K562 (cell line): ENCODE results near the gene SLC10A2.

Experiments
- ARID1B ChIP-seq: fragments of 450-650 bp; IDR thresholded peaks from 2 replicates; pipeline ENCODE4 v1.6.1; 2016; ENCODE audit warnings: antibody characterized with exemption, mild to moderate bottlenecking, inconsistent platforms
- ELF4 ChIP-seq: fragments of 450-650 bp; formaldehyde crosslinking; IDR thresholded peaks from 2 replicates; pipeline ENCODE4 v1.4.0; 2022; ENCODE audit warnings: missing genetic modification characterization
- MEF2A ChIP-seq: IDR thresholded peaks from 2 replicates; pipeline ENCODE4 v1.6.1; 2011; ENCODE audit warnings: low read depth, mild to moderate bottlenecking, low read length, moderate library complexity; ENCODE audit not compliant: control insufficient read depth
- SMAD4 ChIP-seq: fragments of 250-450 bp; sonication (Bioruptor Pico); conservative IDR thresholded peaks from 2 replicates; pipeline ENCODE4 v1.8.0; 2021; ENCODE audit warnings: inconsistent platforms, mild to moderate bottlenecking, moderate library complexity
- TGIF2 ChIP-seq: sonication (generic); formaldehyde crosslinking; IDR thresholded peaks from 2 replicates; pipeline ENCODE4 v1.8.1; 2022; ENCODE audit warnings: mild to moderate bottlenecking, missing genetic modification reagents, moderate library complexity
- ZNF212 ChIP-seq: fragments of 450-650 bp; formaldehyde crosslinking; IDR thresholded peaks from 2 replicates; pipeline ENCODE4 v1.4.0; 2020; ENCODE audit warnings: mild to moderate bottlenecking
- TF ChIP-seq, protein P1 (sequence below), 3 experiments: fragments of 200-800 bp in 1 of 3; fragments of 250-450 bp in 1 of 3; fragments of 450-650 bp in 1 of 3; sonication (Bioruptor Pico) in 1 of 3; sonication (Bioruptor generic) in 1 of 3; formaldehyde crosslinking in 1 of 3; IDR thresholded peaks; 2 replicates each; pipeline versions ENCODE4 v1.6.1 to v1.8.0; 2016 to 2022; ENCODE audit warnings: mild to moderate bottlenecking in 2 of 3, missing genetic modification characterization in 2 of 3, missing compliant biosample characterization in 1 of 3, moderate library complexity in 1 of 3
- TF ChIP-seq, protein P2 (sequence below), 3 experiments: IDR thresholded peaks in 2 of 3; conservative IDR thresholded peaks in 1 of 3; 2 replicates each; pipeline ENCODE4 v1.5.1; 2011 to 2012; ENCODE audit warnings: low read length in 3 of 3, mild to moderate bottlenecking in 3 of 3, control low read depth in 2 of 3, improper control_type of control experiment in 1 of 3, inconsistent platforms in 1 of 3, low read depth in 1 of 3, mixed read lengths in 1 of 3, moderate library complexity in 1 of 3; ENCODE audit not compliant: insufficient read depth in 2 of 3

DNA sequence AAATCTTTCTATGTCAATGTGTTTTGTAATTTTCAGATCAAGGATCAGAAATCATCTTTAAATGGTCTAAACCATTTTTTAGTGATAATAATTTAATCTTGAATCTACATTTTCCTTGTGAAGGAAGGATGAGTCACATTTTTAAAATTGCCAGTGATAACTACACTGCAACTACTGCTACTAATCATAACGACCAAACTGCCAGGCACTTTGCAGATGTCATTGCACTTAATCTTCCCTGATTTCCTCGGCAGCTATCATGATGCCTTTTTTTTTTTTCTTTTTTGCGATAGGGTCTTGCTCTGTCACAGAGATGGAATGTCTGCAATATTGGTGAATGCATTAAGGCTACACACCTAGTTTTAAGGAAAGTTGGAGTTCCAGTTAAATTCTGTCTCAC, 41.4 kb upstream of the SLC10A2 start:
- TF ChIP-seq, protein P1, sequence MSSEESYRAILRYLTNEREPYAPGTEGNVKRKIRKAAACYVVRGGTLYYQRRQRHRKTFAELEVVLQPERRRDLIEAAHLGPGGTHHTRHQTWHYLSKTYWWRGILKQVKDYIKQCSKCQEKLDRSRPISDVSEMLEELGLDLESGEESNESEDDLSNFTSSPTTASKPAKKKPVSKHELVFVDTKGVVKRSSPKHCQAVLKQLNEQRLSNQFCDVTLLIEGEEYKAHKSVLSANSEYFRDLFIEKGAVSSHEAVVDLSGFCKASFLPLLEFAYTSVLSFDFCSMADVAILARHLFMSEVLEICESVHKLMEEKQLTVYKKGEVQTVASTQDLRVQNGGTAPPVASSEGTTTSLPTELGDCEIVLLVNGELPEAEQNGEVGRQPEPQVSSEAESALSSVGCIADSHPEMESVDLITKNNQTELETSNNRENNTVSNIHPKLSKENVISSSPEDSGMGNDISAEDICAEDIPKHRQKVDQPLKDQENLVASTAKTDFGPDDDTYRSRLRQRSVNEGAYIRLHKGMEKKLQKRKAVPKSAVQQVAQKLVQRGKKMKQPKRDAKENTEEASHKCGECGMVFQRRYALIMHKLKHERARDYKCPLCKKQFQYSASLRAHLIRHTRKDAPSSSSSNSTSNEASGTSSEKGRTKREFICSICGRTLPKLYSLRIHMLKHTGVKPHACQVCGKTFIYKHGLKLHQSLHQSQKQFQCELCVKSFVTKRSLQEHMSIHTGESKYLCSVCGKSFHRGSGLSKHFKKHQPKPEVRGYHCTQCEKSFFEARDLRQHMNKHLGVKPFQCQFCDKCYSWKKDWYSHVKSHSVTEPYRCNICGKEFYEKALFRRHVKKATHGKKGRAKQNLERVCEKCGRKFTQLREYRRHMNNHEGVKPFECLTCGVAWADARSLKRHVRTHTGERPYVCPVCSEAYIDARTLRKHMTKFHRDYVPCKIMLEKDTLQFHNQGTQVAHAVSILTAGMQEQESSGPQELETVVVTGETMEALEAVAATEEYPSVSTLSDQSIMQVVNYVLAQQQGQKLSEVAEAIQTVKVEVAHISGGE (CRISPR knock-in tag; IDR thresholded peaks at IDR 0.05), result no peak
- TF ChIP-seq, protein P2, sequence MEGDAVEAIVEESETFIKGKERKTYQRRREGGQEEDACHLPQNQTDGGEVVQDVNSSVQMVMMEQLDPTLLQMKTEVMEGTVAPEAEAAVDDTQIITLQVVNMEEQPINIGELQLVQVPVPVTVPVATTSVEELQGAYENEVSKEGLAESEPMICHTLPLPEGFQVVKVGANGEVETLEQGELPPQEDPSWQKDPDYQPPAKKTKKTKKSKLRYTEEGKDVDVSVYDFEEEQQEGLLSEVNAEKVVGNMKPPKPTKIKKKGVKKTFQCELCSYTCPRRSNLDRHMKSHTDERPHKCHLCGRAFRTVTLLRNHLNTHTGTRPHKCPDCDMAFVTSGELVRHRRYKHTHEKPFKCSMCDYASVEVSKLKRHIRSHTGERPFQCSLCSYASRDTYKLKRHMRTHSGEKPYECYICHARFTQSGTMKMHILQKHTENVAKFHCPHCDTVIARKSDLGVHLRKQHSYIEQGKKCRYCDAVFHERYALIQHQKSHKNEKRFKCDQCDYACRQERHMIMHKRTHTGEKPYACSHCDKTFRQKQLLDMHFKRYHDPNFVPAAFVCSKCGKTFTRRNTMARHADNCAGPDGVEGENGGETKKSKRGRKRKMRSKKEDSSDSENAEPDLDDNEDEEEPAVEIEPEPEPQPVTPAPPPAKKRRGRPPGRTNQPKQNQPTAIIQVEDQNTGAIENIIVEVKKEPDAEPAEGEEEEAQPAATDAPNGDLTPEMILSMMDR (IDR thresholded peaks at IDR 0.05 in 2 of 3, conservative IDR thresholded peaks at IDR 0.05 in 1 of 3; ENCODE audit: insufficient read depth in 2 of 3, low read depth in 1 of 3, low read length in 3 of 3), result no peak
- TF ChIP-seq ARID1B (no peak), TGIF2 (CRISPR knock-in tag) (no peak), MEF2A (no peak), ZNF212 (no peak), SMAD4 (CRISPR knock-in tag) (no peak), ELF4 (CRISPR knock-in tag) (no peak)
